Measurements from ENCODE around the gene TMPRSS4.

DNA sequence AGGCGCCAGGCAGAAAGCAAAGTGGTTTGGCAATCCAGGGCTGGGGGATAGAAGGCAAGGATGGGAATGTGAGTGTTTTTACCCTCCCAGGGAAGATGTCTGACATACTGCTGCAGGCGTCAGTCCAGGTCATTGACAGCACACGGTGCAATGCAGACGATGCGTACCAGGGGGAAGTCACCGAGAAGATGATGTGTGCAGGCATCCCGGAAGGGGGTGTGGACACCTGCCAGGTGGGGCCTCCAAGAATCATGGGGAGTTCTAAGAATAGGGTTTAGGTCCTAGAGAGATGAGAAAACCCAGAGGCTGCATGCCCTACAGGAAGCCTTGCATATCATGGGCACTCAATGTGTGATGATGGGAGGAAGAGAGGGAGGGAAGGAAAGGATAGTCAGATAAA is 38.2 kb downstream of the TMPRSS4 start:
- no peak for TF ChIP-seq HNRNPK (IDR thresholded peaks at IDR 0.05; ENCODE audit: low read depth, low read length, poor library complexity, severe bottlenecking)
- TF ChIP-seq, protein P1, sequence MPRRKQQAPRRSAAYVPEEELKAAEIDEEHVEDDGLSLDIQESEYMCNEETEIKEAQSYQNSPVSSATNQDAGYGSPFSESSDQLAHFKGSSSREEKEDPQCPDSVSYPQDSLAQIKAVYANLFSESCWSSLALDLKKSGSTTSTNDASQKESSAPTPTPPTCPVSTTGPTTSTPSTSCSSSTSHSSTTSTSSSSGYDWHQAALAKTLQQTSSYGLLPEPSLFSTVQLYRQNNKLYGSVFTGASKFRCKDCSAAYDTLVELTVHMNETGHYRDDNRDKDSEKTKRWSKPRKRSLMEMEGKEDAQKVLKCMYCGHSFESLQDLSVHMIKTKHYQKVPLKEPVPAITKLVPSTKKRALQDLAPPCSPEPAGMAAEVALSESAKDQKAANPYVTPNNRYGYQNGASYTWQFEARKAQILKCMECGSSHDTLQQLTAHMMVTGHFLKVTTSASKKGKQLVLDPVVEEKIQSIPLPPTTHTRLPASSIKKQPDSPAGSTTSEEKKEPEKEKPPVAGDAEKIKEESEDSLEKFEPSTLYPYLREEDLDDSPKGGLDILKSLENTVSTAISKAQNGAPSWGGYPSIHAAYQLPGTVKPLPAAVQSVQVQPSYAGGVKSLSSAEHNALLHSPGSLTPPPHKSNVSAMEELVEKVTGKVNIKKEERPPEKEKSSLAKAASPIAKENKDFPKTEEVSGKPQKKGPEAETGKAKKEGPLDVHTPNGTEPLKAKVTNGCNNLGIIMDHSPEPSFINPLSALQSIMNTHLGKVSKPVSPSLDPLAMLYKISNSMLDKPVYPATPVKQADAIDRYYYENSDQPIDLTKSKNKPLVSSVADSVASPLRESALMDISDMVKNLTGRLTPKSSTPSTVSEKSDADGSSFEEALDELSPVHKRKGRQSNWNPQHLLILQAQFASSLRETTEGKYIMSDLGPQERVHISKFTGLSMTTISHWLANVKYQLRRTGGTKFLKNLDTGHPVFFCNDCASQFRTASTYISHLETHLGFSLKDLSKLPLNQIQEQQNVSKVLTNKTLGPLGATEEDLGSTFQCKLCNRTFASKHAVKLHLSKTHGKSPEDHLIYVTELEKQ (CRISPR knock-in tag; IDR thresholded peaks at IDR 0.05): no peak
- no peak for TF ChIP-seq POLR2A (conservative IDR thresholded peaks at IDR 0.05)
- TF ChIP-seq, protein P2, sequence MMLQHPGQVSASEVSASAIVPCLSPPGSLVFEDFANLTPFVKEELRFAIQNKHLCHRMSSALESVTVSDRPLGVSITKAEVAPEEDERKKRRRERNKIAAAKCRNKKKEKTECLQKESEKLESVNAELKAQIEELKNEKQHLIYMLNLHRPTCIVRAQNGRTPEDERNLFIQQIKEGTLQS (IDR thresholded peaks at IDR 0.05): no peak
- TF ChIP-seq, protein P2 (CRISPR knock-in tag; conservative IDR thresholded peaks at IDR 0.05): no peak
- TF ChIP-seq FOXK1 (CRISPR knock-in tag; IDR thresholded peaks at IDR 0.05; ENCODE audit: borderline replicate concordance): no peak
- TF ChIP-seq CBFB (CRISPR knock-in tag; IDR thresholded peaks at IDR 0.05): no peak
- TF ChIP-seq ATF7 (IDR thresholded peaks at IDR 0.05): no peak
